Measurements from ENCODE around the gene PPP2R5C.

PPP2R5C gene

DNA sequence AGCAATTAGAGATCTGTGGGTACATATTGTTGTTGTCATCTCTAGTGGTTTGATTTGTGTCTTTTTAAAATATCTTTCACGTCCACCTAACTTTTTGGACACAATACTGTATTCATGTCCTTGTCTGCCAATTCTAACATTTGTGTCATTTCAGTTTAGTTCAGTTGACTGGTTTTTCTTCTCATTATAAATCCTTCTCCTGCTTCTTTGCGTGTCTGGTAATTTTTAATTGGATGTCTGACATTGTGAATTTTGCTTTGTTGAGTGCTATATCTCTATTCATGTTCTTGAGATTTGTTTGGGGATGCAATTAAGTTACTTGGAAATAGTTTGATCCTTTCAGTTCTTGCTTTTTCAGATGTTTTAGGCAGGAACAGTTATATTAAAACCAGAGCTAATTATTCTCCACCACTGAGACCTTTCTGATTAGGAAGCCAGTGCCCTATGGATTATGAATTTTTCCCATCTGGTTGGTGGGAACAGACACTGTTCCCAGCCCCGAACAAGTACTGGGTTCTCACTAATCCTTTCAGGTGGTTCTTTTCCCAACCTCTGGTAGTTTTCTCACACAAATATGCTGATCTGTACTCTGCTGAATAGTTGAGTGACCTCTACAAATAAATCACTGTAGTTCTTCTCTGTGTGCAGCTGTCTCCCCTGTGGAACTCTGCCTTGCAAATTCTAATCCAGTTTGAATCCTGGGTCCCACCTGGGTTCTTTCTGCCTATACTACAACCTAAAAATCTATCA, 111.7 kb downstream of the PPP2R5C start:
- DNase-seq, result no peak

DNA sequence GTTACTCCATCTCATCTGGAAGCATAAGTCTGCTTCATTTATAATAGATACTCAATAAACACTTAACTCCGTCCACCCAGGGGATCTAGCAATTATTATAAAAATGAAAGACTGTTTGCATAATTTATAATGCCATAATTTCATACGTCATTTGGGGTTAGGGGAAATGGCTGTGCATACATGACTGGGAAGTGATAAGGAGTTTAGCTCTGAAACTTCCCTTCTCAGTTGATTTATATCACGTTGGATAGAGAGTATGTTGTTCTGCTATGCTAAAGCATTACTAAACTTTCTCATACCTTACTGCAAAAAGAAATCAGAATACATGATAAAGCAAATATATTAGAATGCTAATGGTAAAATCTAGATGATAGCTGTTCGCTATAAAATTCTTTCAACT, 112.5 kb downstream of the PPP2R5C start:
- DNase-seq, result no peak

DNA sequence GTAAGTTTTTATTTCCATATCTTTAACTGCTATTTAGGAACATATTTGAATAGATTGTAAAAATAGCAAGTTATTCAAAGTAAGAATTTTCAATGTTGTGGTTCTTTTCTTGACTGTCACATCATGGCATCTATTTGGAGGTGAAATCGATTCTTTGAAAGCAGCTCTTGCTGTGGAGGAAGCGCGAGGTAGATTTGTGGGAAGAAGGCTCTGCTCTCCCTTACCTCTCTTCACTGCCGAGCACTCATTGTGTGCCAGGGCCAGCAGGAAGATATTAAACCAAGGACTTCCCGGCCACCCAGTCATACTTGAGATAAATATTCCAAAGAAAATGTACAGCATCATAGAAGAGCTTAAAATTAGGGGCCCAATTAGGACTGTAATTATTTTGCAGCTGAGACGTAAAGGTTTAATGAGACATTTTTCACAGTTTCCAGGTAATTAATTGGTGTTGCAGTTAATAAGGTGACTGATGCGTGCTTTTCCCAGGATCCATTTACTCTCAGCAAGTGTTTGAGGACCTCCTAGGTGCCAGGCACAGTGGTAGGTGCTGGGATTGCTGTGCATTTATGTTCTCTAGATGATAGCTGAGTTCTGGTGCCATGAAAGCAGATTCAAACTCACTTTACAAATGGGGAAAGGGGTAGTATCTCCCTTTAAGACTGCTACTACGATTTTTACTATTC, 113.7 kb downstream of the PPP2R5C start:
- DNase-seq, result no peak

DNA sequence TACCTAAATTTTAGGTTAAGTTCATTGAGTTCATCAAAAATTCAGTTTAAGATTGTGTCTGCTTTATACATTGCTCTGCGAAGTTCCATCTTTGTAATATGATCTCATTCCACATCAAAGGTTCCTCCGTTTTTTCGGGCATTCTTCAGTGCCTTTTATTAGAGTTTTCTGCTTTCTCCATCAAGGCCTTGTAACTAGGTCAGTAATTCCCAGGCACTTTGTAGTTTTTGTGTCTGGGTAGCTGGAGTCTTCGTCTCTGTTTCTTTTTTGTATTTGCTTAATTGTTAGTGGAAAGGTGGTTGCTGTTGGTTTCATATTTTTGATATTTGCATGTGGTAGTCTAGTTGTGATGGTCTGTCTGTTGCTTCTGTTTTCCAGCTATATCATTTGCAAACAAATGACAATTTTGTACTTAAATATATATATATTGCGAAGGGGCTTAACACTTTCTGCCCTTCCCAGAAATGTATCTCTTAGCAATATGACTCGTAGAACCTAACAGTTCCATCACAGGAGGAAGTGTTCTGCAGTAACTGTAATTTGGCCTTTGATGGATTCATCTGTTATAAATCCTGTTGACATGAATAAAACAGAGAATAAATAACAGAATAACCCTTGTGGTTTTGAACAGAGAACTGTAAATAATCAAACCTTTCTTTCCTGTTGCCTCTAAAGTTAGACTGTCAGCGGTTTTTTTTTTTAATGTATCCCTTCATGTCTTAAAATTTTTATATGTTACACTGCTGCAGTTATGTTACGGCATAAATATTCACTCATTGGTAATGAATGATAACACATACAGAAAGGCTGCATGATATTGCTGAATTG, 114.4 kb downstream of the PPP2R5C start:
- DNase-seq, result no peak

DNA sequence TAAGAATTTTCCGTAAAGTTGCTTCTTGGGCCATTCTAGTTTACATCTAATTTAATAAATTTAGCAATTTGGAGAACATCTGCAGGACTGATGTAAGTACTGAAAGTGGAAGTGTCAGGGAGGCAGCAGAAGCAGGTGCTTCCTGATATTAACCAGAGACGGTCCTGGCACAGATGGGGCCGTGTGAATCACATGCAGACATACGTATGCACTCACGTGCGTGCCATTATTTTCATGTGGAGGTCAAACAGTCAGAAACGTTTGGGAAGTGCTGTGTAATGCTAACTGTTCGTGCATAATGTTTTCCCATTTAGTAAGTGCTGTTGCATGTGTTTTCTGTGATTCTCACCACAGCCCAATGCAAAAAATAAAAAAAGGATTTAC, 115.0 kb downstream of the PPP2R5C start:
- DNase-seq, result peak; percentile 58

DNA sequence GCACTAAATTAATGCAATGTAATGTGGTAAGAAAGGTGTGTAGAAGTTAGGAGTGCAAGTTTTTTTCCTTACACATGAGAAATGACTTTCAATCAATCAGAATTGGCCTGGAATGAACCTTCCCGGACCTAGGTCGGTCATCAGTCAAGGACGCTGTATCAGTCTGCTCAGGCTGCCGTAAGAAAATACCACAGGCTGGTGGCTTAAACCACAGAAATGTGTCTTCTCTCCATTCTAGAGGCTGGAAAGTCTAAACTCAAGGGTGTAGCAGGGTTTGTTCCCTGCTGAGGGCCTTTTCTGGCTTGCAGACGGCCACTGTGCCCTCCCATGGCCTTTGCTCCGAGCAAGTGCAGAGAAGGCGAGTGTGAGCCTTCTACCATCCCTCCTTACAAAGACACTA, 116.3 kb downstream of the PPP2R5C start:
- no peak for DNase-seq

DNA sequence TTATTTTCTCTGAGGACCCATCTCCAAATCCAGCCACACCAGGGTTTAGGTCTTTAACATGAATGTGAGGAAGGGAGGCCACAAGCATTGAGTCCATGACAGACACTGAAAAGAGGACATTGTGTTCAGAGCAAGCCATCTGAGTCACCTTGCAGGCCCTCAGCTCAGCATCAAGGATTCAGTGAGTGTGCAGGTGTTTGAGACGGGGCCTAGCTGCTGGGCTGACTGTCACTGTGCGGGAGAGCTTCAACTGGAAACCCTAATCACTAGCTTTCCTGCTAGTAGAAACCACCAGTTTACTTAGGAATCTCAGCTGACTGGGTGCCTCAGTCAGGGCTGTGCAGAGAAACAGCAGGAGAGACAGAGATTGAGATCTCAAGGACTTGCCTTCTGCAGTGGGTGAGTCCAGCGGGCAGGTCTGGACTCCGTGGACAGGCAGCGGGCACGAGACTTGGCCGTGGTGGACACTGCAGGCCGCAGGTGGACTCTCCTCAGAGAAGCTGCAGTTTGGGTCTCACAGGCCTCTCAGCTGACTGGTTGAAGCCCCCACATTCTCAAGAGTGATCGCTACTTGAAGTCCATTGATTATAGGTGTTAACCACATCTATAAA, 116.8 kb downstream of the PPP2R5C start:
- no peak for DNase-seq

DNA sequence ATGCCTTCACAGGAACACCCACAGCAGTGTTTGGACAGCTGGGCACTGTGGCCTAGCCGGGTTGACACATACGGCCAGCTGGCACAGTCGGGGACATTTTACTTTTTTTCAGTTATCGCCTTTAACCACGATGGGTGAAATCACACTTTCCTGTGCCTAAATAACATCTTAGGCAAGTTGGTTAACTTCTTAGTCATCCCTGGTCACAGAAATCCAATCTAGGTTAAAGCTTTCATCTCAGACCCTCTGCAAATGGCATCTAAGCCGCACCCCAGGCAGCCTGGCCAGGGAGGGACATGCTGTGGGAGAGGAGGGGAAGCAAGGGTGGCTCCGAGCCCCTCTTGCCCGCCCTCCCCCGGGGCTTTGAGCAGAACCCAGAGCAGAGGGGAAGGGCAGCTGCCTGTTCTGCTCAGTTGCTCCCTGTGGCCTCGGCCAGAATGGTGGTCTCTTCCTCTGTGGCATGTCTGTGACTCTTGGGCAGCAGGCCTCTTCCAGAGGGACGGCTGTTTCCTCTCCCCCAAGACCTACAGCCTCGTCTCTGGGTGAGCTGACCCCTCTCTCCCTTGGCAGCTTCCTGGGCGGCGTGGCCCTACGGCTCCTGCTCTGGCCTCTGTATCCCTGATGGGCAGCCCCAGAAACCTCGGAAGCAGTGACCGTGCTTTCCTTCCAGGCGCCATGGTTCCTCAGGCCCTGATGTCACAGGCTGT, 117.5 kb downstream of the PPP2R5C start:
- no peak for DNase-seq

DNA sequence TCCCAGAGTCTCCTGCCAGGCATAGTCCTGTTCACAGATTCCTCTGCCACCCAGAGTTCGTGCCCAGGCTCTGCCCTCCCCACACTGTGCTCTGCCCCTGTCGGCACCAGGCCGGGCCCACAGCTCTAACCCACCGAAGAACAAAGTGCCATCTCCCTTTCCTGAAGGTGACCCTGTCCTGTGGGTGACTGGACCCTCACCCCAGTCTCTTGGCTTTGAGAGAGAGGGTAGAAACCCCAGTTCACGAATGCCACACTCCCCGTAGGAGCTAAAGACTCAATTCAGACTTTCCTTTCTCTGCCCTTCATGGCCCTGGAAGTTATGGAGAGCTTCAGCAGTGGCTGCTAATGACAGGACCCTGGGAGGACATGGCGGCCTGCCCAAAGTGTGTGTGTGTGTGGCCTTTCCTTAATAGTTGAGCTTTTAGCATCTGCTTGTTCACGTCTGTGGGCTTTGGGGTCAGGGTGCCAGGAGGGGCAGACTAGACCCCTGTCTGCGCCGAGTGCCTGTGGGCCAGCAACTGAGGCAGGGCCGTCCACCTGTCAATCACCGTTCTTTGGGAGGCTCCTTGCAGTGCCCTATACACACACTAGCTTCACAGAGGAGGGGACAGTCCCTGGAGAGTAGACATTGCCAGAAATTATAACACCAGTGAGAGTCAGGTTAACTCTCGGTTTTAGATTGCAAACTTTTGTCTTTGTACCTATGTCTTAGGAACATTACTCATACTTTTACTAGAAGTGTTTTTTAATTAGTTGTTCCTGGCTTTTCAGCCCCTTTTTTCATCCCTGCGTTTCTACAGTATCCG, 118.2 kb downstream of the PPP2R5C start:
- no peak for DNase-seq

DNA sequence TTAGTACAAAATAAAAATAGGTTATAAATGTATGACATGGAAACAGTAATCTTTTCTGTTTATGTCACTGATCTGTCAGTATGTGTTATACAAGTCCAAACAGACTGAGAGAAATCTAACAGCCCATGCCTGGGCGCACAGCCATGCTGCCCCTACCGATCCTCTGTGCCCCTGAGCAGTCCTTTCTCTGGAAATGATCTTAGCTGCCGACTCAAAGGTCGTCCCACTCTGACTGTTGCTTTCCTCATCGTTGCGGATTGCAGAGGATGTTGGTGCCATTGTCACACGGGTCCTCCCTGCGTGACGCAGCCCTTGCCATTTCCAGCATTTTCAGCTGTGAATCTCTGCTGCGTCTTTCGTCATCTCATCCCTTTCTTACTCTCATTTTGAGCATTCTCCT, 119.9 kb downstream of the PPP2R5C start:
- DNase-seq, result no peak

DNA sequence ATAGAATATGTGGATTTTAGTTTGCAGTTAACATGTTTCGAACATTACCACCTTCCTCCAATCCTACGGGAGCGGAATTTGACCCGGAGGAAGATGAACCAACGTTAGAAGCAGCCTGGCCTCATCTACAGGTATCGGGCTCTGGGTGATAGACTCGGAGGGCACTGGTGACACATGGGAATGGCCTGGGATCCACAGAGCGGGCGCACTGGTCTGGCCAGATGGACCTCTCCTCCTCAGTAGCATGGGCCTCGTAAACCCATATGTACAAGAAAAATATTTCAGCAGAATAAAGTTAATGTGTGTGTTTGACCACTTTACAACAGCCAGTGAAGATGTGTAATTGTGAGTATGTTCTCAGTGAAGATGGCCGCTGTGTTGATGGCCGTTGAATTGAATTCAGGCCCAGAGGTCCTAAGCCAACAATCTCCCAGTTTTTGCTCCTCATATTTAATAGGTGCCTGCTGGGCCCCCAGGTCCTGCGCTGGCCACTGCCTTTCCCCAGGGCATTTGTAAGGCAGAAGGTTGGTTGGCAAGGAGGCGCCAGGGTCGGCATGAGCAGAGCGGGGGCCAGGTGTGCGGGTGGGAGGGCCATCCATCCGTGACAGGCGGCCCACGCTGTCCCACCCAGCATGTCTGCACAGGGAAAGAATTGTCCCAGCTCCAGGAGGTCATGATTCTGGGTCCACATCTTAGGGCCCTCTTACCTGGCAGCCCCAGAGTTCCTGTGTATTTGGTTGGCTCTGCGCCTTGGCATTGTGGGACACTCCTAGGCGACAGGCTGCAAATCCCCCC, 120.8 kb downstream of the PPP2R5C start:
- DNase-seq, result no peak

DNA sequence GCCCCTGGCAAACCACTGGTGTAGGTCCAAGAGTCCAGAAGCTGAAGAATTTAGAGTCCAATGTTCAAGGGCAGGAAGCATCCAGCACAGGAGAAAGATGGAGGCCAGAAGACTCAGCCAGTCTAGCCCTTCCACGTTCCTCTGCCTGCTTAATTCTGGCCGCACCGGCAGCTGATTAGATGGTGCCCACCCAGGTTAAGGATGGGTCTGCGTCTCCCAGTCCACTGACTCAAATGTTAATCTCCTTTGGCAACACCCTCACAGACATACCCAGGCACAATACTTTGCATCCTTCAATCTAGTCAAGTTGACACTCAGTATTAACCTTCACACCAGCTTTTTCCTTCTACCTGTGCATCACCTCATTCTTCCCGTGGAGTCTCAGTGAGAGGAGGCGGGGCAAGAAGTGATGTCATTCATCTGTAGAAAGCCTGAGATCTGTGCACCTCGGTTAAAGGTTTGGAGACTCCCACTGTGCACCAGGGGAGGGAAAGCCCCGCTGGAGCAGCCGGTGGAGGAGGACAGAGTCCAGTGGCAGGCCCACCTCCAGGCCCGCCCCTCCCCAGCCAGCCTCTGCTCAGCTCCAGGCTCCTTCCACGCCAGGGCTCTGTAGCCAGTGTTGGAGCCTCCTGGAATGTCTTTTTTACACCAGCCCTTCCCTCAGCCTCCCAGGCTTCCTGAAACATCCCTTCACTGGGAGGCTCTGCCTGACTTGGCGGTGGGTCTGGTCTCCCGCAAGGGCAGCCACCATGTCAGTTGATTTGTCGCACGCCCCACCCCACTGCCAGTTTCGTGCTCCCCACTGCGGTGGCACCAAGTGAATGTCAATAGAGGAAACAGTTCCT, 122.8 kb downstream of the PPP2R5C start:
- no peak for DNase-seq

DNA sequence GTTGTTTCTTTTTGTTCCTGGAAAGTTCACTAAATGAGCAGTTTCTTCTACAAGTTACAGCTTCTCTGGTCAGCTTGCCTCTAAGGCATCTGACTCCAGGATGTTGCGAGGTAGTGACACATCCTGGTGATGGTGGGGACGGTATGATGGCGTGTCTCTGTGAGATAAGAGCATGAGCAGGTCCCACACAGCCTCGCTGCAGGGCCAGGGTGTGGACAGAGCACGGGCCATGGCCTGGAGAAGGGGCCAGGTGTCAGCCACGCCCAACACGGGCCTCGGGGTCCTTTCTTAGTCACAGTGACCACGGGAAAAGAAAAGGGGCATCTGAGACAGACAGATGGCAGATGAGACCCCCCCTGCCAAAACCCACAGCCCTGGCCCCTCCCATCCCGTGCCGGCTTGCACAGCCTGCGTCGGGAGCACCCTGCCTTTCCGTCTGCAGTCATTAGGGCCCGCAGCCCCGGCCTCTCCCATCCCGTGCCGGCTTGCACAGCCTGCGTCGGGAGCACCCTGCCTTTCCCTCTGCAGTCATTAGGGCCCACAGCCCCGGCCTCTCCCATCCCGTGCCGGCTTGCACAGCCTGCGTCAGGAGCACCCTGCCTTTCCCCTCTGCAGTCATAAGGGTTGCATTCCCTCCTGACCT, 123.5 kb downstream of the PPP2R5C start:
- DNase-seq, result no peak

DNA sequence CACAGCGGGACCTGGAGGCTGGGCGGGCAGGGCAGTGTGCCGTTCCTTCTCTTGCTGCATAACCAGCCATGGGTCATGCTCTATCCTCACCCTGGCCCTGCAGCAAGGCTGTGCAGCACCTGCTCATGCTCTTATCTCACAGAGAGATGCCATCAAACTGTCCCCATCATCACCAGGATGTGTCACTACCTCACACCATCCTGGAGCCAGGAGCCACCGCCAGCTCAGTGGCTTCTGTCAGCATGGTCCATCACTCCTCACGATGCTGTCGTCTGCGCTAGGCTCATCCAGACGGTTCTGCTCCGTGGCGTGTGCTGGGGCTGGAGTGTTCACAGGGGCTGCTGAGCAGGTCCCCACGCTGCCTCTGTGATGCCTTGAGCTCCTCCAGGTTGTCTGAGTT, 125.7 kb downstream of the PPP2R5C start:
- DNase-seq, result no peak

DNA sequence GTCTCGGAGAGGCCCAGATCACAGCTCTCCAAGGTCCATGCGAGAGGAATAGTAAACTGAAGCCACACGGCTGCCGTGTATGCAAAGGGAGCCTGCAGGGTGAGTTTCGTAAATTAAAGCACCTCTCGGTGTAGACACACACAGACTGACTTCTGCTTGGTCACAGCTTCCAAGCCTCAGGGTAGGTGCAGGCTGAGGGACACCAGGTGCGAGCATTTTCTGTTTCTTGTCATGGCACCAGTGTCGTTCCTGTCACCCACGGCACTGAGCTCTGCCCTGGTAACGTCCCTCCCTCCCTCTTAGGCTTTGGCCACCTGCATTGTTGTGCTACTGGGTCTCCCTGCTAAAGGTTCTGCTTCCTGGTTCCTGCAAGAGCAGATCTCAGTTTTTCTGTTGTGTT, 126.7 kb downstream of the PPP2R5C start:
- no peak for DNase-seq

DNA sequence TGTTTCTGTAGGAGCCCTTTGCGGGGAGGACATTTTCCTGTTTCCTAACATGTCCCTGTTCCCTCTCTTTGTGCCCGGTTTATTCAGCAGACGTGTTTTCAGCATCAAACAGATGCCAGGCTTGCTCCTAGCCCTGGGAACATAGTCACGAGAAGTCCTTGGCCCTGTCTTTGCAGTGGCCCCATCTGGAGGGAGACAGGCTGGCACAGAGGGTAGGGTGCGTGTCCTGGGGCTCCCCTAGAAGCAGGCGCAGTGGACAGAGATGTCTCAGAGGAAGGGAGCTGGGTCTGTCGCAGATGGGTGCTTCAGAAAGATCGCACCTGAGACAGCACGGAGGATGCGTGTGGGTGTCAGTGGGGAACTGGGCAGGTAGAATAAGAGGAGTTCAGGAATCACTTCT, 127.9 kb downstream of the PPP2R5C start:
- no peak for DNase-seq

DNA sequence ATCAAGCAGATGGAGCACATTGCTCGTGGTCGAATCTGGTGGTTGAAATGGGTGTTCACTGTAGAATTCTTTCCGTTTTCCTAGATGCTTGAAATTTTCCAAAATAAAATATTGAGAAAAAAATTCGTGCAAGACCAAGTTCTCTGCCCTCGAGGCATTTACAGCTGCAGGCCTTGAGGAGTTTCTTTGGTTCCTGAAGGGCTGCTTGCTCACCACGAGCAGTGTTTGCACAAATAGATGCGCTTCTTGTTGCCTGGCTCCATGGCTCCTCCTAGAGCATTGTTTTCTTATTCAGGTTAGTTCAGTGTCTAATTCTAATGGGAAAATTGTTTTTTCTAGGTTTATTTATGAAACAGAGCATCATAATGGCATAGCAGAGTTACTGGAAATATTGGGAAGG, 128.4 kb downstream of the PPP2R5C start:
- DNase-seq, result no peak

DNA sequence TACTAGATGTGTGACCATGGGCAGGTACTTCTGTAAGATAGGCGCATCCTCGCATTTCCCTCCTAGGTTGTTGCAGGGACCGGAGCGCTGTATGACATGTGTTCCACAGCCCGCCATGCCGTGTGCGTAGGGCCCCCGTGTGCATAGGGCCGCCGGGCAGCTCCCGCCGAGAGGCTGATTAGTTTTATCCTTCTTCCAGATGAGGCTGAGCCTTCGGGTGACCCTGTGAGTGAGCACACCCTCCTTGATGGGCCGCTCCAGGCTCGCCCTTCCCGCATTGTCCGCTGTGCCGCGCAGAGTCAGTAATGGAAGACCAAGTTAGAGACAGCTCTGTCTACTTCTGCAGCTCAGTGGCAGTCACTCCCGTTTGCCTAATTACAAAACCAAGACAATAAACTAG, 130.0 kb downstream of the PPP2R5C start:
- no peak for DNase-seq

DNA sequence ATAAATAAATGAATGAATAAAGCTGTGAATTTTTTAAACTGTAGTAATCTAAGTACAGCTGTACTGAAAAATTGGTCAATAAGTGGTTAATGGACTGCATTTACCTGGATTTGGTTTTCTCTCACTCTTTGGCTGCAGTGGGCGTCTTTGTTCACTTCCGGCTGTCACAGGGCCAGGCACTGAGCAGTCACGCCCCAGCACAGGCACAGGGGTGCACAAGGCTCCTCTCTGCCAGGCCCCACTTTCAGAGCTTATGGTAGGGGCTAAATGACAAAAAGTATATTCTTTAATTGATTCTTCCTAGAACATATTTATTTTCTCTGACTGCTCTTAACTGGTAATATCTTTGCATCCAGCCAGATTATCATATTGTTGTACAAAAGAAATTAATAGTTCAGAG, 132.2 kb downstream of the PPP2R5C start:
- no peak for DNase-seq
